HG02763 (cell line): ENCODE data around the gene SOS1.
"Not testable (repeated sequence)": the region's sequence is repeated elsewhere in the genome, so short reads cannot be mapped to it uniquely, and the experiment has no call there.

Experiments
- ATAC-seq: cut with Tn5 transposase; IDR thresholded peaks from one replicate; pipeline ENCODE4 v1.9.1; 2021; ENCODE audit warnings: mild to moderate bottlenecking, moderate library complexity; ENCODE audit not compliant: unreplicated experiment

Gene SOS1

DNA sequence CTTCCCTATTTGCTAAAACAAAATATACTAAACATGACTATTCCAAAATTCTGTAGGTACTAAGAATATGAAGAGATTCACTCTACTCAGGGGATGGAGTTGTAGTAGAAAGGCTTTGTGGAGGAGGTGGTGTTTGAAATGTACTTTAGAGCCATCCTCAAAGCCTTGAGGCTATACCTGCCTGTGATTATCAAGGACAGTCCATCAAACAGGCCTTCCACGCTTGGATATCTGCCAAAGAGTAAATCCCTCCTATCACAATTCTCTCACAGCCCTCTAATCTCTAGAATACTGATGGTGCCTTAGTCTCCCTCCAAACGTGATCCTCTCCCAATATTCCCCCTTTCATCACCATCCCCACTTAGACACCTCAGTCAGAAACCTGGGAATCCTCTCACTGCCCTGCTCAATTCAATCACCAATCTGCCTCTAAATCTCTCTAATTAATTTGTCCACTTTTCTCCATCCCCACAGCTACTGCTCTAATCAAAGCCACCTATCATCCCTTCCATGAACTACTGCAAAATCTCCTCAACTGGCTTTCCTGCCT is 13.1 kb downstream of the SOS1 start:
- ATAC-seq, result no peak

DNA sequence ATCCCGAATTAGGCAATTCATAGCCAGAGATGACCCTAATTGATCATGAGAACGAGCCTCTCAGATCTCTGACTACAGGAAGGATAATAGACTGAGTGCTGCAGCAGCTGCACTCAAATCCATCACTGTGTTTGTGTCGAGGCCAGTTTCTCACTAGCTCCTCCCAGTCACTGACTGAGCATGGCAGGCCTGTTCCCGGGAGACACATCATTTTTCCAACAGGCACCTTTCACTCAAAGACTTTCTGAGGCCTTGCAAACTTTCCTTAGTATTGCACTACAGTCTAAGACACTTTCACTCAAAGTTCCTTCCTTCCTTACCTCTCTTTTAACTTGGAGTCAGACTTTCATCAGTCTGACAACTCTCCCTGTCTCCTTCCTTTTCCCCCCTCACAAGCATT is 13.7 kb downstream of the SOS1 start:
- ATAC-seq, result no peak

DNA sequence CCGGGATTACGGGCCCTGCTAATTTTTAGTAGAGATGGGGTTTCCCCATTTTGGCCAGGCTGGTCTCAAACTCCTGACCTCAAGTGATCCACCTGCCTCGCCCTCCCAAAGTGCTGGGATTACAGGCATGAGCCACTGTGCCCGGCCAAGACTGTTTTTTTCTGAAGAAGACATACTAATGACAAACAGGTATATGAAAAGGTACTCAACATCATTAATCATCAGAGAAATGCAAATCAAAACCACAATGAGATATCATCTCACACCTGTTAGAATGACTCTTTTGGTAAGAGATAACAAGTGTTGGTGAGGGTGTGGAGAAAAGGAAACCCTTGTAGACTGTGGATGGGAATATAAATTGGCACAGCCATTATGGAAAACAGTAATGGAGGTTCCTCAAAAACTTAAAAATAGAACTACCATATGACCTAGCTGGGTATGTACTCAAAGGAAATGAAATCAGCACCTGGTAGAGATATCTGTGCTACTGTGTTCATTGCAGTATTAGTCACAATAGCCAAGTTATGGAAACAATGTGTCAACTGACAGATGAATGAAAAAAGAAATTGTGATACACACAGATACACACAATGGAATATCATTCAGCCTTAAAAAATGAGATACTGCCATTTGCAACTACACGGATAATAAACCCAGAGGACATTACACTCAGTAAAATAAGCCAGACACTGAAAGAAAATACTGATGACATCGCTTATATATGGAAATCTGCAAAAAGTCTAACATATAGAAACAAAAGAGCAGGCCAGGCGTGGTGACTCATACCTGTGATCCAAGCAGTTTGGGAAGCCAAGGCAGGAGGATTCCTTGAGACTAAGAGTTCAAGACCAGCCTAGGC is 20.8 kb downstream of the SOS1 start:
- peak; percentile 57 for ATAC-seq

DNA sequence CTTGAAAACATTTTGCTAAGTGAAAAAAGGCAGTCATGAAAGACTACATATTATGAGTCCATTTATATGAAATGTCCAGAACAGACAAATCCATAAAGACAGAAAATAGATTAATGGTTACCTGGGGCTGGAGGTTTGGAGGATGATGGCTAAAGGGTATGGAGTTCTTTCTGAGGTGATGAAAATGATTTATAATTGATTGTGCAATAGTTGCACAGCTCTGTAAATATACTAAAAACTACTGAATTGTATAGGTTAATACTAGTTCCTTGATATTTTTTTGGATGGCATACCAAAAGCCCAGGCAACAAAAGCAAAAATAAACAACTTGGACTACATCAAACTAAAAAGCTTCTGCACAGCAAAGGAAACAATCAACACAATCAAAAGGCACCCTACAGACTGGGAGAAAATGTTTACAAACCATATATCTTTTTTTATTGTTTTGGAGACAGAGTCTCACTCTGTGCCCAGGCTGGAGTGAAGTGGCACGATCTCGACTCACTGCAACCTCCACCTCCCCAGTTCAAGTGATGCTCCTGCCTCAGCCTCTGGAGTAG is 21.5 kb downstream of the SOS1 start:
- no peak for ATAC-seq

DNA sequence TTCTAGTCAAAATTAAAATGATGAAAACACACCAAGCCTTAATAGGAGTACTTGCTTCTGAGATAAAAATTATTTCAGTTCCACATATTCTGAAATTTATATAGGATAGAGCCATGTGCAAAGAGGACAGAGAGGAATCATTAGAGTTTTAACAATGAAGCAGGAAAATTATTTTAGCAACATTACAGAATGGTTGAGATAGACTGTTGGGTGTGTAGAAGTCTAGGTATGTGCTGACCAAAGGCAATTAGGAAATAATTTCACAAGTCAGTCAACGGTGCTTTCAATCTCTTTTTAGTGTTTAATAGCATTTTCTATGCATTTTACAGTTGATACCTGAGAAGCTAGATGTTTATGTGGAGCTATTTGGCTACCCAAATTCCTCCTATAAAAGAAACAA is 25.2 kb downstream of the SOS1 start:
- no peak for ATAC-seq

DNA sequence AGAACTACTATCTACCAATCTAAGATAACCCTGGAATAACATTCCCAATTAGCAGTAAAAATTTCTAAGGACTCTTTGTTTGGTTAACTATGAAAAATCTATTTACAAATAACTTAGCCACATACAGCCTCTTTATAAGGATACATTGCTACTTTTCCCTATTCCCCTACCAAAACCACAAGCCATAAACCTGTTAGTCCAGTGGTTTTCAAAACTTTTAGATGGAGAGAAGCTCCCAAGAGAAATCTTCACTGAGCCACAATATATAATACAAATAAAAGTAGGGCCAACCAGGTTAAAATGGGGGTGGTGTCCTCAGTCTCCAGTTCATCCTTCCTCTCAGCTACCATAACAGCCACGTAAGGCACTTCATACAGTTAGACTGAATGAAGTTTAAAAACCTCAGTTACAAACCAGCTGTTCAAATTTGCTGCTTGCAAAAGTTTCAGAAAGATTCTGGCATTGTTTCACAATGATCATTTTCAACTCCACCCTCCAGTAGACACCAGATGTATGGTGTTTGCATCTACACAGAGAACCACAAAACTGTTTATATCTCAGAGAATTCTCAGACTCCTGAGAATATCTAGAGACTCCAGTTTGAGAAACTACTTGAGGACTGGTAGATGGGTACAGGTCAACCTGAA is 26.0 kb downstream of the SOS1 start:
- ATAC-seq, result peak; percentile 82

DNA sequence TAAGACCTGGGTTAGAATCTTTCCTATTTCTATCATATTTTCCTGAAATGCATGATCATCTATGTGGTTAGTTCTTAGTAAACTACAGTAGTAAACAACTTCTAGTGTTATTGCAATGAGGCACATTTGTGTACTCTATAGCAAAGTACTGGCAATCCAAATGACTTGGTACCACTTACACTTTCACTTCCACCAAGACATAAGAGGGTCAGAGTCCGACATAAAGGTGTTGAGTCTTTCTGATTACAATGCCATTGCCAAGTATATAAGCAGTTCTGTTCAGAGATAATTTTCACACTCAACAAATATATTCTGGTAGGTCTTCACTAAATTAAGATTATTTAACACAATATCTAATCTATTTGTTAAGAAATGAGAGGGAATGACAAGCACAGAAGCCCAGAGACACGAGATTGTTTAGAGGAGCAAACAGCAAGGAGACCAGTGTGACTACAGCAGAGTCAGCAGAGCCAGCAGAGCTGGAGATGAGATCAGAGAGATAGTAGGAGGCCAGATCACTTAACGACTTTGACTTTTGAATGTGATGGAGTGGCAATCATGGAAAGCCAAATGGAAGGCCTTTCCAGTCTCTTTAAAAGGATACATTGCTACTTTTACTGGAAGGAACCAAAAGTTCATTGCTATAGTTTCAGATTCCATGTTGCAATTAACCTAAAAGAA is 27.5 kb downstream of the SOS1 start:
- no peak for ATAC-seq

DNA sequence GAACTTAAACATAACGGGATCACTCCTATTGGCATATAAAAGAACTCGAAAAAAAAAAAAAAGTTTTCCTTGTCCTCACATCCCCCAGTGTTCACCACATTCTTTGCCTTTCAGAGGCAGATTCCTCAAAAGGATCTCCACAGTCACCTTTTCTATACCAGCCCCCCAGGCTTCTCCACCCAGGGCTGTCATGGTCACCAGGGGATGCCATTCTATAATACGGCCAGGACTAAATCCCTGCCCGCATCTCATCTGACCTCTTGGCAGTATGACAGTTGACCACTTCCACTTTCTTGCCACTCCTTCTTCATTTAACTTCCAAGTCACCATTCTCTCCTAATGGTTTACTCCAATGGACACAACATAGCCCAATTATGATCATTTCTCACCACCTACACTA is 29.3 kb downstream of the SOS1 start:
- no peak for ATAC-seq

DNA sequence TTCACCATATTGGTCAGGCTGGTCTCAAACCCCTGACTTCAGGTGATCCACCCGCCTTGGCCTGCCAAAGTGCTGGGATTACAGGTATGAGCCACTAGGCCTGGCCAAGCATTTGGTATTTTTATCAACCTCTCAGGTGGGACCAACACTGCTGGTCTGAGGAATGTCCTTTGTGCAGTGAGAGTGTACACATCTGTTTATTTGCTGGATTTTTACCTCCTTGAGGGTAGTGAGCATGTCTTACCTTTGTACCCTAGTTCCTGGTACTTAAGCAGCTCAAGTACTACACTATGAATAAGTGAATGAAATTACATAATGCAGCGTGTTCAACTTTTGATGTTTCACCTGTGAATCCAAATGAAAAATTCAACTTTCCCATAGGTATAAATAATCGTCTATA is 29.8 kb downstream of the SOS1 start:
- ATAC-seq, result no peak

DNA sequence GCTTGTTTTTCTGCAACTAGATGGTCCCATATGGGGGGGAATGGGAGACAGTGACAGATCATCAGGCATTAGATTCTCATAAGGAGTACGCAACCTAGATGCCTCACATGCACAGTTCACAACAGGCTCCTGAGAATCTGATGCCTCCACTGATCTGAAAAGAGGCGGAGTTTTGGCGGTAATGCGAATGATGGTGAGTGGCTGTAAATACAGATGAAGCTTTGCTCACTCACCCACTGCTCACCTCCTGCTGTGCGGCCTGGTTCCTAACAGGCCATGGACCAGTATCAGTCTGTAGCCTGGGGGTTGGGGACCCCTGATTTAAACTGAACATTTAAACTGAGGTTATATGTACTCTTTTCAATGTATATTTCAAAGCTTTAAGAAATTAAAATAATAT is 40.7 kb downstream of the SOS1 start:
- no peak for ATAC-seq

DNA sequence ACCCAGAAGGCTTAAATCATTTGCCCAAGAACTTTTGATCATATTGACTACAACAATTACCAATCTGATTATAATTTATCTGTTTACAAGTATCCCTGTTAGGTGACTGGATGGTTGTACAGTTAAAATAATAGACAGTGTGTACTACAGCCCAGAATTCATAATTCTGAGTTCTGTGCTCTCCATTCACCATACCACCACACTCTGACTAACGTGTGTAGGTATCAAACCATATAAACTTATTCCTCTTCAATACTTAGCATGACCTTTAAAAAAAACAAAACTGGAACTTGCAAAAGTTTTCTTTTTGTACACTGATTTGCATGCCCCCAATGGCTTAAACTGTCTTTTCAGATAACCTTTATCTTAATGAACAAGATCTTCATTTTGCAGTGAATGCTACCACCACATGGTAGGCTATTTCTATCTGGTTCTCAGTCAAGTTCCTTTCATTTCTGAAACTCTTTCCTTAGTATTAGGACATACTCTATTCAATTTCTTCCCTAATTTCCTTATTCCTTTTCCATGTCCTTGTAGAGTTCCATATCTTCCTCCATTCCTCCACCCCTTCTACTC is 50.9 kb downstream of the SOS1 start:
- no peak for ATAC-seq

DNA sequence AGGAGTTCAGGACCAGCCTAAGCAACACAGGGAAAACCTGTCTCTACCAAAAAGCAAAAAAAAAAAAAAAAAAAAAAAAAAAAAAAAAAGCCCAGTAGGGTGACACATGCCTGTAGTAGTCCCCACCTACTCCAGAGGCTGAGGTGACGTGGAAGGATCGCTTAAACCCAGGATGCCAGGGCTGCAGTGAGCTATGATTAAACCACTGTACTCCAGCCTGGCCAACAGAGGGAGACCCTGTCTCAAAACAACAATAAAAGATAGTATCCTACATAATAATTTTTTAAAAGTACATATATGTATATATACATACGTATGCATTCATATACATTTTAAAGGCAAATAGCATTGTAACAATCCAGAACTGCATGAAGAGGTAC is 51.7 kb downstream of the SOS1 start:
- ATAC-seq, result no peak

DNA sequence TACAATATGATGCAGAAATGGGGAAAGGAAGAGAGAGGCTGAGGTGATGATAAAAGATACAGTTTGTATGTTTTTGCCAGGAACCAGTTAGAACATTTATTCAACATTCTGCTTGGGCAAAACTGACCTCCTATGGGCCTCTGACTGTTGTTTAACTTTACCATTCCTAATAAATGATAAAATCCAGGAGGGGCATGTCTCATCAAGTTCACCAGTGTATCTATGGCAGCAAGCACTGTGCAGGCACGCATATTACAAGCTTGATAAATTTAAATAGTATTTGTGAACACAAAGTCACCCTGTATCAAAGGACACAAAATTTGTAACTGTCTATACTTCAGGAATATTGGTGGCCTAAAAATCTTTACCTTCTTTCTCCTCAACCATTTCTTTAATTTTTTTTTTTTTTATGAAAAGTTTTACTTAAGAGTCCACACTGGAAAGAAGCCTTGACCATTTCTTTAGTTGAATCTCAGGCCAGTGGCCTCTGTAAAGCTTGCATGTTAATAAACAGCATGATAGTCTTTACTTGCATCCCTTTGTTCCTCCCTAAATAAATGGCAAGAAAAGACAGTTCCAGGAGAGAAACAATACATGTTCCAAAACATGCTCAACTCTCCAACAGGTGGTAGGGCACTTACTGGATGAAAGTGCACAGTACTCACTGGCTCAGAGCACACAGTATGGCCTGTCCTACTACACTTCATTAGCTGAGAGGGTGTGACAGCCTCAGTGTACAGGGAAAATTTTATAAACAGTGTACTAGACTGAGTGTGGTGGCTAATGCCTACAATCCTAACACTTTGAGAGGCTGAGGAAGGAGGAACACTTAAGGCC is 52.3 kb downstream of the SOS1 start:
- ATAC-seq, result no peak

DNA sequence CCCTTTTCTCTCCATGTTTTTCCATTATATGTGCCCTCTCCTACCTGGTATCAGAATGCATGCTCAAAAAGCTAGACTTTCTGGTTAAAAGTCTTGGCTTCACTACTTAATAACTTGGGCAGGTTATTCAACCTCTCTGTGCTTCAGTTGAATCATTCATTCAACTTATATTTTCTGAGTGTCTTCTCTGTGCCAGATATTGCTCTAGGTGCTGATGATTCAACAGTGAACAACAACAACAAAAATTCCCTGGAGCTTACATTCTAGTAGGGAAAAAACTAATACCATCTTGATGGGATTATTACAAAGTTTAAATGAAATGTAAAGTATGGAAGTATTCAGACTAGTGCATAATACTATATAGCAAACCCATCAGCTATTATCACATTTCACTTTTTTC is 55.2 kb downstream of the SOS1 start:
- no peak for ATAC-seq

DNA sequence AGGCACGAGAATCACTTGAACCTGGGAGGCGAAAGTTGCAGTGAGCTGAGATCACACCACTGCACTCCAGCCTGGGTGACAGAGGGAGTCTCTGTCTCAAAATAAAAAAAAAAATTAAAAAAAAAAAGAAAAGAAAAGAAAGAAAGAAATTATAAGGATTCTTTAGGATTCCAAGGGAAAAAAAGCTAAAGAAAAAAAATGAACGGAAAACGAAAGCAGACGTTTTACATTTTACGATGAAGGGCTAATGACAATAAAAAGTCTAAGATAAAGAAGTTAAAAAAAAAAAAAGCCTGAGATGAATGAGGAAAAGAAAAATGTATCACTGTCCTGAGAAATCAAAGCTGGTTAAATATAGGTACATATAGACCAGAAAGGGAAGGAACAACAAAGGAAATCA is 58.5 kb downstream of the SOS1 start:
- ATAC-seq, result no peak

DNA sequence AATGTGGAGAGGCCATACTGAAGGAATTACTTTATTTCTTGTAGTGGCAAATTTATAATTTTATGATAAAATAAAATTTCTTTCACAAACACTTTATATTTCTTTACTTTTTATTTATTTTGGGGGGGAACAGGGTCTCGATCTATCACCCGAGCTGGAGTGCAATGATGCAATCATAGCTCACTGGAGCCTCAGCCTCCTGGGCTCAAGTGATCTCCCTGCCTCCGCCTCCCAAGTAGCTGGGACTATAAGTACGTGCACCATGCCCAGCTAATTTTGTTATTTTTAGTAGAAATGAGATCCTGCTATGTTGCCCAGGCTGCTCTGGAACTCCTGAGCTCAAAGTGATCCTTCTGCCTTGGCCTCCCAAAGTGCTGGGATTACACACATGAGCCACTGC is 59.6 kb downstream of the SOS1 start:
- ATAC-seq, result no peak

DNA sequence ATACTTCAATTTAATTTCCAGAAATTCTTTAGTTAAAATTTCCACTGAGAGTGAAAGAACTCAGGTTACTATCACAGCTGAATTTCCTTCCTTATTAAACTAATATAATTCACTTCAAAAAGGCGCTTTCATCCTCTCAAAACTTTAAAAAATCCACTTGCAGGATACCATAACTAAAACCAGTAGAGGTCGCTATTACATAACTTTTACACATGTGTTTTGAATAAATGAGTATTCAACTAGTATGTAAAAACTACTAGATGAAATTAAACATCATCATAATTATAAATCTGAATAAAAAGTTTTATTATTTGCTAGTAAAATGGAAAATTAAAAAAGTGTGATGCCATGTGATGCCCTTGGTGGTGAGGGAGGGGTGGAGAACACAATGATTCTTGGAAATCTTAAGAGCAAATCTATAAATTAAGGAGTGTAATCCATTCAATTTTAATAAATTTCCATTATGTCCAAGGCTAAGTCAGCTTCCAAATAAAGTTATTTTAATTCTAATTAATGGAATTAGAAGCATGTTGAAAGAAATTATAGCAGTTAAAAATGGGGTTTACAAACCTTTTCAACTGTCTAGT is 61.4 kb downstream of the SOS1 start:
- ATAC-seq, result no peak

DNA sequence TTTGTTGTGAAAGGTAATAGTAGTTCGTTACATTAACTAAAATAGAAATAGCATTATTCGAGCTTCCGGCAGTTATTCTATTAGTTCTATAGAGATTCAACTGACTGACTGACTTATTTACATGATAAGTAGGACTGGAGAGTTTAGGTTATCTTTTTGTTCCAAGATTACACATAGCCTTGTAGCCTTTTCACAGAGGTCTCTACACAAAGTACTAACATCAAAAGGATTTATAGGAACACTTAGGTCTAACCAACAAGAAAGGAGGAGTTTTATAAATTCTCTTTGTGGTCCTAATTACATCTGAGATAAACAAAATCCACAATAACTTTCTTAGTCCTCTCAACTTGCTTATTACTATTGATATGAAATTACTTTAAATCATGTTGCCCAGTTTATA is 62.8 kb downstream of the SOS1 start:
- no peak for ATAC-seq

DNA sequence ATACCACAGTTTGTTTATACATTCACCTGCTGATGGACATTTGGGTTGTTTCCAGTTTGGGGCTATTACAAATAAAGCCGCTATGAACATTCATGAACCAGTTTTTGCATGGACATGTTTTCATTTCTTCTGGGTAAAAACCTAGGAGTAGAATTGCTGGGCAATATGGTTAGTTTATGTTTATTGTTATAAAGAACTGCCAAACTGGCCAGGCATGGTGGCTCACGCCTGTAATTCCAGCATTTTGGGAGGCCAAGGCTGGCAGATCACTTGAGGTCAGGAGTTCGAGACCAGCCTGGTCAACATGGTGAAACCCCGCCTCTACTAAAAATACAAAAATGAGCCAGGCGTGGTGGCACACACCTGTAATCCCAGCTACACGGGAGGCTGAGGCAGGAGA is 68.2 kb downstream of the SOS1 start:
- not testable (repeated sequence) for ATAC-seq

DNA sequence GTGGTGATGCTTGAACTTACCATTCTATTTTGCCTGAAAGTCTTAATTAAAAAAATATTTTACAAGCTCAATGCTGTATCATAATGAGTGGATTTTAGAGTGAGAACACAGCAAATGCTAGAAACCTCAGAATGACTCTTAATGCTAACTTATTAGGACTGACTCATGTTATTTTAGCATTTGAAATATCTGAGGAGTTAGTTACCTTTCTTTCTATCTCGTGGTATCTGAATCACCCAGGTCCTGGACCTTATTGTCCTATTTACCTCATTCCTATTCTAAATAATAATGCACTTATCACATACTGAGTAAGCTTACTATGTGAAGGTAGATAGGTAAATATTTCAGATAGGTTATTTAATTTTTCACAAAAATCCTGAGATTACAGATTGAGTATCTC is 70.7 kb downstream of the SOS1 start:
- no peak for ATAC-seq
